ENCODE measurements around the gene ASB9.
"Not testable (repeated sequence)": the region's sequence is repeated elsewhere in the genome, so short reads cannot be mapped to it uniquely, and the experiment has no call there.

ASB9 gene

GRCh38 chrX:15274946-15275345 lies 5.1 kb upstream of the ASB9 start:
- H3K27me3 Mint-ChIP-seq: no peaks in the 10 kb centered on the region
- H3K4me1 Mint-ChIP-seq: peaks cover 5% of the 10 kb centered on the region
- H3K9me3 Mint-ChIP-seq: peaks cover 2% of the 10 kb centered on the region
- no peak overlapping the region for H3K27ac Mint-ChIP-seq
- no peaks in the 10 kb centered on the region for H3K36me3 Mint-ChIP-seq
- no peak overlapping the region for H3K4me3 Mint-ChIP-seq
- CTCF ChIA-PET: no interaction called here
- DNase-seq: no peak

GRCh38 chrX:15273275-15273674 lies 3.4 kb upstream of the ASB9 start:
- H3K4me3 Mint-ChIP-seq, H3K27me3 Mint-ChIP-seq, H3K36me3 Mint-ChIP-seq, CTCF ChIA-PET, H3K9me3 Mint-ChIP-seq, DNase-seq, H3K27ac Mint-ChIP-seq: not testable (repeated sequence)
- H3K4me1 Mint-ChIP-seq: peaks cover 11% of the 10 kb centered on the region

- CTCF ChIA-PET: no interaction called here
- no peak for DNase-seq
- peaks cover 11% of the 10 kb centered on the region for H3K4me1 Mint-ChIP-seq
- no peak overlapping the region for H3K4me3 Mint-ChIP-seq
- no peaks in the 10 kb centered on the region for H3K27me3 Mint-ChIP-seq
- no peak overlapping the region for H3K27ac Mint-ChIP-seq
- H3K9me3 Mint-ChIP-seq: peaks cover 2% of the 10 kb centered on the region
- no peaks in the 10 kb centered on the region for H3K36me3 Mint-ChIP-seq
Measured at GRCh38 chrX:15271757-15272156, 1.9 kb upstream of the ASB9 start.

GRCh38 chrX:15269120-15269519 lies 763 bp downstream of the ASB9 start:
- H3K4me3 Mint-ChIP-seq: no peak overlapping the region
- no peak overlapping the region for H3K27ac Mint-ChIP-seq
- H3K9me3 Mint-ChIP-seq: peaks cover 2% of the 10 kb centered on the region
- H3K4me1 Mint-ChIP-seq: peaks cover 11% of the 10 kb centered on the region
- no peaks in the 10 kb centered on the region for H3K36me3 Mint-ChIP-seq
- no peak for DNase-seq
- H3K27me3 Mint-ChIP-seq: no peaks in the 10 kb centered on the region
- CTCF ChIA-PET: no interaction called here

GRCh38 chrX:15254852-15255251 lies 15.0 kb downstream of the ASB9 start:
- H3K9me3 Mint-ChIP-seq: no peaks in the 10 kb centered on the region
- no peak overlapping the region for H3K27ac Mint-ChIP-seq
- H3K36me3 Mint-ChIP-seq: no peaks in the 10 kb centered on the region
- CTCF ChIA-PET: no interaction called here
- H3K4me1 Mint-ChIP-seq: no peaks in the 10 kb centered on the region
- H3K4me3 Mint-ChIP-seq: no peak overlapping the region
- no peak for DNase-seq
- H3K27me3 Mint-ChIP-seq: no peaks in the 10 kb centered on the region

GRCh38 chrX:15245896-15246295 lies 24.0 kb downstream of the ASB9 start:
- CTCF ChIA-PET: no interaction called here
- H3K27ac Mint-ChIP-seq: no peak overlapping the region
- no peaks in the 10 kb centered on the region for H3K27me3 Mint-ChIP-seq
- H3K36me3 Mint-ChIP-seq: no peaks in the 10 kb centered on the region
- no peaks in the 10 kb centered on the region for H3K9me3 Mint-ChIP-seq
- no peak for DNase-seq
- H3K4me3 Mint-ChIP-seq: no peak overlapping the region
- H3K4me1 Mint-ChIP-seq: peaks cover 2% of the 10 kb centered on the region

GRCh38 chrX:15244421-15244820 lies 25.5 kb downstream of the ASB9 start:
- H3K36me3 Mint-ChIP-seq: no peaks in the 10 kb centered on the region
- no peaks in the 10 kb centered on the region for H3K27me3 Mint-ChIP-seq
- CTCF ChIA-PET: interaction anchor here (0.6 to 1.0 kb wide), 2 partner anchors 137 to 1148 kb away, joined by 4 read pairs; no protein-coding TSS in a partner anchor
- no peak for DNase-seq
- no peak overlapping the region for H3K27ac Mint-ChIP-seq
- H3K9me3 Mint-ChIP-seq: no peaks in the 10 kb centered on the region
- H3K4me3 Mint-ChIP-seq: no peak overlapping the region
- H3K4me1 Mint-ChIP-seq: peaks cover 2% of the 10 kb centered on the region

GRCh38 chrX:15242899-15243555 lies 26.9 kb downstream of the ASB9 start:
- CTCF ChIA-PET: interaction anchor here (0.7 to 2.9 kb wide), 9 partner anchors 81 to 1149 kb away, joined by 3 to 21 read pairs (median 4); no protein-coding TSS in a partner anchor
- H3K4me1 Mint-ChIP-seq: peaks cover 2% of the 10 kb centered on the region

GRCh38 chrX:15241301-15241700 lies 28.6 kb downstream of the ASB9 start:
- H3K27ac Mint-ChIP-seq: no peak overlapping the region
- H3K9me3 Mint-ChIP-seq: no peaks in the 10 kb centered on the region
- no peak overlapping the region for H3K4me3 Mint-ChIP-seq
- peaks cover 2% of the 10 kb centered on the region for H3K4me1 Mint-ChIP-seq
- no peaks in the 10 kb centered on the region for H3K36me3 Mint-ChIP-seq
- DNase-seq: no peak
- CTCF ChIA-PET: interaction anchor here (1.5 to 2.9 kb wide), 2 partner anchors 98 to 134 kb away, joined by 5 to 21 read pairs; no protein-coding TSS in a partner anchor
- H3K27me3 Mint-ChIP-seq: no peaks in the 10 kb centered on the region

More at GRCh38 chrX:15242899-15243555, 26.9 kb downstream of the ASB9 start:
- Mint-ChIP-seq H3K27ac (no peak overlapping the region), H3K27me3 (no peaks in the 10 kb centered on the region), H3K9me3 (no peaks in the 10 kb centered on the region), H3K4me3 (no peak overlapping the region), H3K36me3 (no peaks in the 10 kb centered on the region)
- DNase-seq: peak; percentile 61

GRCh38 chrX:15240414-15240813 lies 29.5 kb downstream of the ASB9 start:
- Mint-ChIP-seq H3K4me1 (peaks cover 2% of the 10 kb centered on the region), H3K9me3 (no peaks in the 10 kb centered on the region), H3K27ac (no peak overlapping the region), H3K36me3 (no peaks in the 10 kb centered on the region), H3K27me3 (no peaks in the 10 kb centered on the region), H3K4me3 (no peak overlapping the region)
- CTCF ChIA-PET: interaction anchor here (1.5 to 2.9 kb wide), 2 partner anchors 97 to 133 kb away, joined by 5 to 21 read pairs; no protein-coding TSS in a partner anchor
- no peak for DNase-seq

- CTCF ChIA-PET: no interaction called here
- Mint-ChIP-seq H3K9me3 (no peaks in the 10 kb centered on the region), H3K27ac (no peak overlapping the region), H3K36me3 (no peaks in the 10 kb centered on the region), H3K4me3 (no peak overlapping the region), H3K27me3 (no peaks in the 10 kb centered on the region), H3K4me1 (no peaks in the 10 kb centered on the region)
- DNase-seq: no peak
Measured at GRCh38 chrX:15236146-15236545, 33.7 kb downstream of the ASB9 start.

GRCh38 chrX:15235001-15235400 lies 34.9 kb downstream of the ASB9 start:
- DNase-seq: no peak
- CTCF ChIA-PET: no interaction called here
- H3K4me3 Mint-ChIP-seq: no peak overlapping the region
- no peaks in the 10 kb centered on the region for H3K9me3 Mint-ChIP-seq
- no peaks in the 10 kb centered on the region for H3K36me3 Mint-ChIP-seq
- no peak overlapping the region for H3K27ac Mint-ChIP-seq
- H3K27me3 Mint-ChIP-seq: no peaks in the 10 kb centered on the region
- no peaks in the 10 kb centered on the region for H3K4me1 Mint-ChIP-seq

- no peaks in the 10 kb centered on the region for H3K4me1 Mint-ChIP-seq
Measured at GRCh38 chrX:15233416-15234015, 36.4 kb downstream of the ASB9 start.

GRCh38 chrX:15224747-15225146 lies 45.1 kb downstream of the ASB9 start:
- Mint-ChIP-seq H3K27me3 (no peaks in the 10 kb centered on the region), H3K9me3 (no peaks in the 10 kb centered on the region), H3K4me1 (no peaks in the 10 kb centered on the region), H3K27ac (no peak overlapping the region), H3K36me3 (no peaks in the 10 kb centered on the region), H3K4me3 (no peak overlapping the region)
- no peak for DNase-seq
- CTCF ChIA-PET: no interaction called here

More at GRCh38 chrX:15233416-15234015, 36.4 kb downstream of the ASB9 start:
- CTCF ChIA-PET: no interaction called here
- Mint-ChIP-seq H3K36me3 (no peaks in the 10 kb centered on the region), H3K9me3 (no peaks in the 10 kb centered on the region), H3K27me3 (no peaks in the 10 kb centered on the region), H3K27ac (no peak overlapping the region), H3K4me3 (no peak overlapping the region)
- DNase-seq: no peak

- H3K4me1 Mint-ChIP-seq: no peaks in the 10 kb centered on the region
- no peaks in the 10 kb centered on the region for H3K9me3 Mint-ChIP-seq
- CTCF ChIA-PET: no interaction called here
- H3K4me3 Mint-ChIP-seq: no peak overlapping the region
- DNase-seq: no peak
- no peaks in the 10 kb centered on the region for H3K27me3 Mint-ChIP-seq
- H3K27ac Mint-ChIP-seq: no peak overlapping the region
- no peaks in the 10 kb centered on the region for H3K36me3 Mint-ChIP-seq
Measured at GRCh38 chrX:15221321-15221720, 48.6 kb downstream of the ASB9 start.

All from activated naive CD4-positive, alpha-beta T cell treated with anti-CD3 and anti-CD28 coated beads, Interleukin-2, amount 10 ng/mL, durations not matched to agents 7 days and 5 days (primary cell).